ENCODE measurements around the gene LEF1.

GRCh38 chr4:108166441-108167315 lies 2.1 kb downstream of the LEF1 start:
- TF ChIP-seq, protein P1, sequence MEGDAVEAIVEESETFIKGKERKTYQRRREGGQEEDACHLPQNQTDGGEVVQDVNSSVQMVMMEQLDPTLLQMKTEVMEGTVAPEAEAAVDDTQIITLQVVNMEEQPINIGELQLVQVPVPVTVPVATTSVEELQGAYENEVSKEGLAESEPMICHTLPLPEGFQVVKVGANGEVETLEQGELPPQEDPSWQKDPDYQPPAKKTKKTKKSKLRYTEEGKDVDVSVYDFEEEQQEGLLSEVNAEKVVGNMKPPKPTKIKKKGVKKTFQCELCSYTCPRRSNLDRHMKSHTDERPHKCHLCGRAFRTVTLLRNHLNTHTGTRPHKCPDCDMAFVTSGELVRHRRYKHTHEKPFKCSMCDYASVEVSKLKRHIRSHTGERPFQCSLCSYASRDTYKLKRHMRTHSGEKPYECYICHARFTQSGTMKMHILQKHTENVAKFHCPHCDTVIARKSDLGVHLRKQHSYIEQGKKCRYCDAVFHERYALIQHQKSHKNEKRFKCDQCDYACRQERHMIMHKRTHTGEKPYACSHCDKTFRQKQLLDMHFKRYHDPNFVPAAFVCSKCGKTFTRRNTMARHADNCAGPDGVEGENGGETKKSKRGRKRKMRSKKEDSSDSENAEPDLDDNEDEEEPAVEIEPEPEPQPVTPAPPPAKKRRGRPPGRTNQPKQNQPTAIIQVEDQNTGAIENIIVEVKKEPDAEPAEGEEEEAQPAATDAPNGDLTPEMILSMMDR (IDR thresholded peaks at IDR 0.05; ENCODE audit: extremely low read depth in 1 of 2, insufficient read depth in 1 of 2, low read depth in 1 of 2, low read length in 2 of 2) = no peak
- TF ChIP-seq POLR2AphosphoS5 (IDR thresholded peaks at IDR 0.05; ENCODE audit: insufficient read depth, low read depth, low read length) = no peak
- TF ChIP-seq MAX (IDR thresholded peaks at IDR 0.05; ENCODE audit: insufficient read depth, insufficient read length) = no peak
- TF ChIP-seq EZH2 (IDR thresholded peaks at IDR 0.05; ENCODE audit: borderline replicate concordance, low read depth, low read length, severe bottlenecking) = peak; percentile 7
- no peak for TF ChIP-seq POLR2A (IDR thresholded peaks at IDR 0.05; ENCODE audit: low read depth, low read length)
- no peak for TF ChIP-seq JUN (IDR thresholded peaks at IDR 0.05; ENCODE audit: borderline replicate concordance, insufficient read depth, insufficient read length, low read depth)
- no peak for TF ChIP-seq MYC (IDR thresholded peaks at IDR 0.05; ENCODE audit: low read depth, low read length)

All from endothelial cell of umbilical vein (primary cell).